Measurements from ENCODE around the gene PICK1.
"Not testable (repeated sequence)": the region's sequence is repeated elsewhere in the genome, so short reads cannot be mapped to it uniquely, and the experiment has no call there.

PICK1 gene

DNA sequence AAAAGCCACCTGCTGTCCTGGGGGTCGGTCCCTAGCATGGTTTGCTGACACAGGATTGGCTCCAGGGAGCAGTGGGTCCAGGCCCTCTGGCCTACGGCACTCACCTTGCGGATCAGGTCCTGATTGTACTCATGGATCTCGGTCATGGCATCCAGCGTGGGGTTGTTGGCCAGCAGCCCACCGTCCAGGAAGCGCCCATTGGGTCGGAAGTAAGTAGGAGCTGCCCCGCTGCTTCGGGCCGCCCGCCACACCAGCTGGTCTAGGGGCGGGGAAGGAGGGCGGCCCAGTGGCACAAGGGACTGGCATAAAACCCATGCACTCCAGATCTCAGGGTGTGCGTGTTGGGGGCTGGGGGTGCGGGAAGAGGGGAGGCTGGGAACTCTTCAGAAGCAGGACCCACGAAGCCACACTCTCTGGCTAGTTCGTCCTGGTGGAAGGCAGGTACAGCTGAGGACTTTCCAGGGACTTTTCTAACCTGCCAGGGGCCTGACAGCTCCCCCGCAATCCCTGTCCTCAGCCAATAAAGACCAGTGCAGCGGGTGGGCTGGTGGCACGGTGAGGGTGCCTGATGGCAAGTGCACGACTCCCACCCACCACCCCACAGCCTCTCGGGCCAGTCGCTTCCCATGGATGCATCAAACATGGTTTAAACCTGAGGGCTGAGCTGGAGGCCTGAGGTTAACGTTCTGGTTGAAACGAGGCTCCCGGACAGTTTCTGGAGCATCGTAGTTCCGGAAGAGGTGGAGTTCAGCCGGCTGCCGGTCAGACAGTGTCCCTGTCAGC lies 58.4 kb downstream of the PICK1 start:
- Histone ChIP-seq H3K36me3 (ENCODE audit: insufficient read depth, low read length) (no peaks in the 10 kb centered on the region), H3K9ac (ENCODE audit: low read depth, low read length) (no peak overlapping the region), H3K27me3 (ENCODE audit: insufficient read depth, low read length) (no peaks in the 10 kb centered on the region), H3K9me3 (ENCODE audit: insufficient read depth, low read depth, low read length) (no peaks in the 10 kb centered on the region), H3K4me1 (ENCODE audit: insufficient read depth, low read length) (no peaks in the 10 kb centered on the region; the same call in 1 of the 2 replicates), H3K4me3 (ENCODE audit: low read length) (no peak overlapping the region), H3K27ac (ENCODE audit: low read depth, low read length) (no peak overlapping the region)
- 93% methylated on average over 31 of the region's 31 CpGs for WGBS

DNA sequence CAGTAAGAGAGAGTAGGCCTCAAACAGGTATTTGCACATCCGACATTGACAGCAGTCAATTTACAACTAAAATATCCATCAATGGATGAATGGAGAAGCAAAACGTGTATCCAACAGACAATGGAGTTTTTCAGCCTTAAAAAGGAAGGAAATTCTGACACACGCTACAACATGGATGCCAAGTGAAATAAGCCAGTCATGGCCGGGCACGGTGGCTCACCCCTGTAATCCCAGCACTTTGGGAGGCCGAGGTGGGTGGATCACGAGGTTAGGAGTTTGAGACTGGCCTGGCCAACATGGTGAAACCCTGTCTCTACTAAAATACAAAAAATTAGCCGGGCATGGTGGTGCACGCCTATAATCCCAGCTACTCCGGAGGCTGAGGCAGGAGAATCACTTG lies 60.4 kb downstream of the PICK1 start:
- H3K27me3 ChIP-seq (ENCODE audit: insufficient read depth, low read length); H3K9me3 ChIP-seq (ENCODE audit: insufficient read depth, low read depth, low read length); H3K4me3 ChIP-seq (ENCODE audit: low read length); H3K9ac ChIP-seq (ENCODE audit: low read depth, low read length); H3K4me1 ChIP-seq (ENCODE audit: insufficient read depth, low read length); H3K36me3 ChIP-seq (ENCODE audit: insufficient read depth, low read length); H3K27ac ChIP-seq (ENCODE audit: low read depth, low read length): not testable (repeated sequence)
- 92% methylated on average over 10 of the region's 10 CpGs for WGBS

DNA sequence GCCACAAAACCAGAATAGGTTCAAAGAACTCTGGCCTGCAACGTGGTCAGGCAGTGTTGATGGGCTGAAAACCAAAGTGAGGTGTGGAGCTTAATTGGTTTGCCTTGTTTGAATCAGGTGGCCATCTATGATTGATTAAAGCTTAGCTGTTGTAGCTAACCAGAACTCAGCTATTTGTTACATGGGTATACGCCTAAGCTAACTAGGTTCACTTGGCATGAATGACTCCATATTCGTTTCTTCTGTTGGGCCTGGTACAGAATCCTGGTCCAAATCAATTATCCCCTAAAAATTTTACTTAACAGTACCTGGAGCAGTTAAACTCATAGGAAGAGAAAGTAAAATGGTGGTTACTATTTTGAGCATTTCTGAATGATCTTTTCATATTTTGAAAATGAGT lies 61.0 kb downstream of the PICK1 start:
- 88% methylated on average over 3 of the region's 3 CpGs for WGBS
- no peaks in the 10 kb centered on the region for H3K4me1 ChIP-seq (ENCODE audit: insufficient read depth, low read length)
- no peak overlapping the region for H3K4me3 ChIP-seq (ENCODE audit: low read length)
- H3K36me3 ChIP-seq (ENCODE audit: insufficient read depth, low read length) = no peaks in the 10 kb centered on the region
- no peak overlapping the region for H3K27ac ChIP-seq (ENCODE audit: low read depth, low read length)
- H3K9me3 ChIP-seq (ENCODE audit: insufficient read depth, low read depth, low read length) = no peaks in the 10 kb centered on the region
- H3K27me3 ChIP-seq (ENCODE audit: insufficient read depth, low read length) = no peaks in the 10 kb centered on the region
- H3K9ac ChIP-seq (ENCODE audit: low read depth, low read length) = no peak overlapping the region

DNA sequence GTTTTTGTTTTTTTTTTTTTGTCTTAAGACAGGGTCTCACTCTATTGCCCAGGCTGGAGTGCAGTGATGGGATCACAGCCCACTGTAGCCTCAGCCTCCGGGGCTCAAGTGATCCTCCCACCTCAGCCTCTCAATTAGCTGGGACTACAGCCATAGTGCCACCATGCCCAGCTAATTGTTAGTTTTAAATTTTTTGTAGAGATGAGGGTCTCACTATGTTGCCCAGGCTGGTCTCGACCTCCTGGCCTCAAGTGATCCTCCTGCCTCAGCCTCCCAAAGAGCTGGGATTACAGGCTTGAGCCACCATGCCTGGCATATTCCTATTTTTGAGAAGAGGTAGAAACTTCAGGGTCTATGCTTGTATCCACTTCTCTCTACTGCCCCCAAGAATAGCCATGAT lies 61.5 kb downstream of the PICK1 start:
- WGBS = 93% methylated on average over 2 of the region's 2 CpGs
- H3K9ac ChIP-seq (ENCODE audit: low read depth, low read length); H3K36me3 ChIP-seq (ENCODE audit: insufficient read depth, low read length); H3K4me3 ChIP-seq (ENCODE audit: low read length); H3K9me3 ChIP-seq (ENCODE audit: insufficient read depth, low read depth, low read length); H3K27ac ChIP-seq (ENCODE audit: low read depth, low read length); H3K4me1 ChIP-seq (ENCODE audit: insufficient read depth, low read length); H3K27me3 ChIP-seq (ENCODE audit: insufficient read depth, low read length): not testable (repeated sequence)

DNA sequence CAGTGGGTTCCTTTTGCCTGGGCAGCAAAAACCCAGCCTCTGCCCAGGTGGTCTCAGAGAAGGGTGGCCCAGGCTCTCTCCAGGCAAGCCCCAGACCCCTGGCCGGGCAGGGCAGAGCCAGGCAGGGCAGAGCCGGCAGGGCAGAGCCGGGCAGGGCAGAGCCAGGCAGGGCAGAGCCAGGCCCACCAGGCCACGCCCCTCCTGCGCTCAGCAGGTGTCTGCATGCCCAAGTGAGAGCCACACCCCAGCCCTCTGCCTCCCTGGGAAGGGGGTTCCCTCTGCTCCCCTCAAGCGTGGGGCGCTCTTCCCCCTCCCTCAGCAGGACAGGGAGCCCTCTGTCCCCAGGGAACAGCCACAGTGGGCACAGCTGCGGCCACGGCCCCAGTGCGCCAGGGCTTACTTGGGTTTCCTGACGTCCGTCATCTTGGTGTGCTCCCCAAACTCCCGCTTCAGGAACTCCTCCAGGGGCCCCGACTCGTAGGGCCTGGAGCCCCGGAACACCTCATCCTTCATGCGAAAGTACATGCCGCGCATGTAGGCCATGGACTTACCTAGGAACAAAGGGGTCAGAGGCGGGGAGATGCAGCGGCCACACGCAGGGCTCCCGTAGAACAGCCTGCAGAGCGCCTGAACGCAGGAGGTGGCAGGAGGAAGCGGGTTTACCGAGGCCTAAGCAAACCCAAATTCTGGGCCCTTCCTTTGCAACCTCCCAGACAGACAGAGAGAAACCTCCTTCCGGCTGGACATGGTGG lies 63.3 kb downstream of the PICK1 start:
- Histone ChIP-seq H3K27ac (ENCODE audit: low read depth, low read length) (no peak overlapping the region), H3K36me3 (ENCODE audit: insufficient read depth, low read length) (no peaks in the 10 kb centered on the region), H3K9ac (ENCODE audit: low read depth, low read length) (no peak overlapping the region), H3K4me3 (ENCODE audit: low read length) (no peak overlapping the region), H3K9me3 (ENCODE audit: insufficient read depth, low read depth, low read length) (no peaks in the 10 kb centered on the region), H3K4me1 (ENCODE audit: insufficient read depth, low read length) (no peaks in the 10 kb centered on the region), H3K27me3 (ENCODE audit: insufficient read depth, low read length) (no peaks in the 10 kb centered on the region)
- WGBS = 86% methylated on average over 28 of the region's 28 CpGs

DNA sequence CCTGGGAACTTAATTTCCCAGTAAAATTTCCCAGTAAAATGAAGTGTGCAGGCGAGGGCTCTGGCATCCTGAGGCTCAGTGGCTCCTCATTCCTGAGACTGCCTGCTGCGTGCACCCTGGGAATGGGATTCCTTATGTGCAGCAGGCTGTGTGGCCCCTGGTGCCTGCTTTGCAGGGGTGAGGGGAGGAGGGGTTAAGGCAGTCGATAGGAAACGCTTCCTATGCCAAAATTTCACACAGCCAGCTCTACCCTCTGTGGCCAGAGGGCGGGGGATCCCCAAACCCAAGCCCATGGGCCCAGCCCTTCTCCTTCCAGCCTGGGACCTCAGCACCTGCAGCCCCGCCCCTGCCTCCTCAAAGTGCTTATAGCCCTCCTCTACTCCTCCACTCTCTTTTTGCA lies 65.4 kb downstream of the PICK1 start:
- Histone ChIP-seq H3K36me3 (ENCODE audit: insufficient read depth, low read length) (no peaks in the 10 kb centered on the region), H3K9ac (ENCODE audit: low read depth, low read length) (no peak overlapping the region), H3K27ac (ENCODE audit: low read depth, low read length) (no peak overlapping the region), H3K9me3 (ENCODE audit: insufficient read depth, low read depth, low read length) (no peaks in the 10 kb centered on the region), H3K27me3 (ENCODE audit: insufficient read depth, low read length) (no peaks in the 10 kb centered on the region), H3K4me1 (ENCODE audit: insufficient read depth, low read length) (no peaks in the 10 kb centered on the region), H3K4me3 (ENCODE audit: low read length) (no peak overlapping the region)
- WGBS = 81% methylated on average over 6 of the region's 6 CpGs

DNA sequence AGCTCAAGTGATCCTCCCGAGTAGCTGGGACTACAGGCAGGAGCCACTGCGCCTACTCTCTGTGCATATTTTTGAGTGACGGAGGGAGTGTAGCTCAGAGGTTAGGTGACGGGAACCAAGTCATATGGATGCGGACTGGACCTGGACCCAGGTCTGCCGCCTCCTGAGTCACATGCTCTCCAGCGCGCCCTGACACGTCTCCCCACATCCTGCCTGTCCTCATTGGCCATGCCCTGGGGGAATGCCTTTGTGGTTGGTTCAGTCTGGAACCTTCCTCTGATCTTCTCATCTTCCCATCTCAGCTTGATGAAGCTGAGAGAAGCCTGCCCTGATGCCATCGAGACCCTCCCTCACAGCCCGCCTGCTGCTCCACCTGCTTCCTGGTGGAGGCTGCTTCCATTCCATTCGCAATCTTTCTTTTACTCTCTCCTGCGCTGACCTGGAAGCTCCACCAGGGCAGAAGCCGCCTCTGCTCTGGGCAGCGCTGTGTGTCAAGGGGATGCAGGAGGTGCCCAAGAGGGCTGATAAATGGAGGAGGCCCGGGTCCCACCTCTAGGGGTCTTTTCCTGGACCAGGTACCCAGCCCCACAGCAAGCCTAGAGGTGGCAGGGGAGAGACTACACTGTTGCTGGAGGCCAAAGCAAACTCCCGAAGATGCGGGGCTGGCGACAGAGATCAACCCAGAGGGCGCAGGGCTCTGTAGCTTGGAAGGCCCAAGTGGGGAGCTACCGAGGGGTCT lies 67.2 kb downstream of the PICK1 start:
- no peaks in the 10 kb centered on the region for H3K27me3 ChIP-seq (ENCODE audit: insufficient read depth, low read length)
- H3K9me3 ChIP-seq (ENCODE audit: insufficient read depth, low read depth, low read length) = no peaks in the 10 kb centered on the region
- no peak overlapping the region for H3K4me3 ChIP-seq (ENCODE audit: low read length)
- 91% methylated on average over 21 of the region's 21 CpGs for WGBS
- H3K4me1 ChIP-seq (ENCODE audit: insufficient read depth, low read length) = no peaks in the 10 kb centered on the region
- H3K9ac ChIP-seq (ENCODE audit: low read depth, low read length) = no peak overlapping the region
- H3K36me3 ChIP-seq (ENCODE audit: insufficient read depth, low read length) = no peaks in the 10 kb centered on the region
- H3K27ac ChIP-seq (ENCODE audit: low read depth, low read length) = no peak overlapping the region

DNA sequence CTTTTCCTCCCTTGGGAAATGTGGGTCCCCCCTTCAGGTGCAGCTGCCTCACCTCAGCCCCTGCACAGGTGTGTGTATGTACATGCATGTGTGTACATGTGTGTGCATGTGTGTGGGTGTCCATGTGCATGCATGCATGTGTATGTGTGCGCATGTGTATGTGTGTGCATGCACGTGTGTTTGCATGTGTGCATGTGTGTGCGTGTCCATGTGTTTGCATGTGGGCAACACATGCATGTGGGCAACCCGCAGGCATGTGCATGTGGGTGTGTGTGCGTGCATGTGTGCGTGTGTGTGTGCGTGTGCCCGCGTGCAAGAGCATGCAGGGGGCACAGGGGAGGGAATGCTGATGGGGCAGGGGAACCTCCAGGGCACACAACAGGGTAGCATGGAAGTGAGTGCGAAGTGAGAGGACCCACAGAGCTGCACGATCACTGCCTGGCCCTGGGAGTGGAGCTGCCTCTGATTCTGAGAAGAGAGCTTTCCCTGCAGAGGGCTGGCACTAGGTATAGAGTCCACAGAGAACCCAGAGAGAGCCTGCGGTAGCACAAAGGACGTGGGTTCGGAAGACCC lies 67.9 kb downstream of the PICK1 start:
- H3K4me1 ChIP-seq (ENCODE audit: insufficient read depth, low read length) = no peaks in the 10 kb centered on the region
- no peaks in the 10 kb centered on the region for H3K9me3 ChIP-seq (ENCODE audit: insufficient read depth, low read depth, low read length)
- 95% methylated on average over 14 of the region's 14 CpGs for WGBS
- H3K36me3 ChIP-seq (ENCODE audit: insufficient read depth, low read length) = no peaks in the 10 kb centered on the region
- no peak overlapping the region for H3K4me3 ChIP-seq (ENCODE audit: low read length)
- H3K9ac ChIP-seq (ENCODE audit: low read depth, low read length) = no peak overlapping the region
- H3K27ac ChIP-seq (ENCODE audit: low read depth, low read length) = no peak overlapping the region
- no peaks in the 10 kb centered on the region for H3K27me3 ChIP-seq (ENCODE audit: insufficient read depth, low read length)

Measured in HUES64 (cell line).